Renal cortical epithelial cell (primary cell): ENCODE results near the gene RPS6KA4. TPM values are rescaled to one million over a fixed set of nuclear protein-coding genes. Genes with fewer than 3 reads are reported as not detected.
"Not testable (repeated sequence)": the region's sequence is repeated elsewhere in the genome, so short reads cannot be mapped to it uniquely, and the experiment has no call there.

Experiments used
- DNase-seq: peaks from one replicate; pipeline ENCODE4 v3.0.0-alpha.2; 2011; ENCODE audit warnings: low read depth
- total RNA-seq: library from RNA; depleted of rRNA; stranded (reverse); fragments of >200 nt; gene quantifications from 2 replicates; pipeline ENCODE4 v1.2.3, GENCODE V29; 2014

RPS6KA4 gene
- total RNA-seq, 1 donor from 2014 or later, result 46.0 TPM

- peak; percentile 33 for DNase-seq
Observed at GRCh38 chr11:64385945-64386704, 27.2 kb downstream of the RPS6KA4 start.

DNA sequence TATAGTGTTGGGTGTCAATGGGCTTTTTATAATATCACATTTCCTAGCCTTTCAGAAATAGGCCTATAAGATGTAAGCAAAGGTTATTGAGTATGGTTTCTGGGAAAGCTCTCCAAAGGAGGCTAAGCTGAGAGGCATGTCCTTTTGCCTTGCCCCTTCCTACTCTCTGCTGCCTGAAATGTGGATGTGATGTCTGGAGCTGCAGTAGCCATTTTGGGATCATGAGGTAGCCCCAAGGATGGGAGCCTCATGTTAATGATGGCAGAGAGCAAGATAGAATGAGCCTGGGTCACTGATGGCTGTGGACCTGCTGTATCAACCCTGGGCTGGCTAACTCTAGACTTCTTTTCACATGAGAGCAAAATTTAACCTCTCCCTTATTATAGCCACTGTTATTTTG lies 29.0 kb downstream of the RPS6KA4 start:
- DNase-seq, result no peak

- no peak for DNase-seq
Observed at GRCh38 chr11:64388894-64389293, 29.9 kb downstream of the RPS6KA4 start.

DNA sequence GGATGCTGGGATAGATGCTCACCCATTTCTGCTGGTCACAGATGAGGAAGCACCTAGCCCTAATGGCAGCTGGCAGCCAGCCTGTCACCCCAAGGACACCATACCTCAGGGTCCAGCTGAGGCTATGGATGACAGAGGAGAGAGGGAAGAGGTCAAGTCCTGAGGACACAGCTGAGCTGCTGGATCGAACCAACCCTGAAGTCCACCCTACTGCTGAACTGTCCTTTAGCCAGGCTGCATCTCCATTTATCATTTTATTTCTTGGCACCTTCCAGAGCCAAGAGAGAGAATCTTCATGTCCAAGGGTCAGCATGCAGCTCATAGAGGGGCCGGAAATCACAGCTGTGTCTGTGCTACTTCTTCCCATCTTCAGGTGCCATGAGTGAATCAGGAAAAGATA lies 30.9 kb downstream of the RPS6KA4 start:
- DNase-seq, result no peak

- no peak for DNase-seq
Observed at GRCh38 chr11:64390558-64390957, 31.6 kb downstream of the RPS6KA4 start.

- no peak for DNase-seq
Observed at GRCh38 chr11:64391839-64392238, 32.9 kb downstream of the RPS6KA4 start.

DNA sequence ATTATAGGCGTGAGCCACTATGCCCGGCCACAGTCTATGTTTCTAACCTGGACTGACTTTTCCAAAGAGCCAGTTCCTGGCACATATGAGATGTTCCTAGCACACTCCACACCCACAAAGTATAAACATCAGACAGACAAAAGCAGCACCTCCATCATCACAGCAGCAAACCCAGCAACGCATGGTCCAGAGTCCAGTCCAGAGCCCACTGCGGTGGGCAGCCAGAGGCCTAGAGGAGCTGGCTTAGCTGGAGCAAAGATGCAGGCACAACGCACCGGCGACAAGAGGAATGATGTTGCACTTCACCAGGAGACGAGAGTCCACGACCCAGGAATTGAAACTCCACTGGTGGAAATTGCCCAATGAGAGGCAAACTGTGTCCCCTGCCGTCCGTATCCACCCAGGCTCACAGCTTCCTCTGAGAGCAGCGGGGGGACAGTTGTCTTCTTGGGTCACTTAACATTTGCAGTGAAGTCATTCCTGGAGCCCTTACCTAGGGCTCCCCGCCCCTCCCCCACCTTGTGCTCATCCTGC lies 36.6 kb downstream of the RPS6KA4 start:
- DNase-seq, result no peak

DNA sequence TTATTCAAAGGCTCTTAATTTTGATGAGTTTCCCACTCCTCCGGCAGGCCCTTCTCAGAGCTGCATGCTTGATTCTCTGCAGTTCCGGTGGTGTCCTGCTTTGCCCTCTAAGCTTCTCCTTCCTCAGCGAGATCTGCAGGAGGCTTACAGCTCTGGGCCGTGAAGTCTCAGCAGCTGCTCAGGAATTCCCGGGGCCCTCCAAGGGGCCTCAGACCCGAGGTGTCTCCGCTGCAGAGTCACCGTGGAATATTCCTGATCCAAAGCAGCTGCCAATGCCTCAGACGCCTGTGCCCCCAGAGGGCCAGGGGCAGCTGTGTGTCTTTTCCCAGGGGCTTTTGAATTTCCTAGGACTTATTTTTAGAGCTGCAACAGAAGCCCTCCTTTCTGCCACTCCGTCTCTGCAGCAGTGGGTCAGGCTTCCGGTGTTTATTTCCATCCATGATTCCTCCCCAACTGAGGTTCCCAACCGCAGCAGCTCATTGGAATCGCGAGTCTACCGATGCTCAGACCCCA lies 37.2 kb downstream of the RPS6KA4 start:
- no peak for DNase-seq

GRCh38 chr11:64400102-64400501 lies 41.1 kb downstream of the RPS6KA4 start:
- DNase-seq, result no peak

DNA sequence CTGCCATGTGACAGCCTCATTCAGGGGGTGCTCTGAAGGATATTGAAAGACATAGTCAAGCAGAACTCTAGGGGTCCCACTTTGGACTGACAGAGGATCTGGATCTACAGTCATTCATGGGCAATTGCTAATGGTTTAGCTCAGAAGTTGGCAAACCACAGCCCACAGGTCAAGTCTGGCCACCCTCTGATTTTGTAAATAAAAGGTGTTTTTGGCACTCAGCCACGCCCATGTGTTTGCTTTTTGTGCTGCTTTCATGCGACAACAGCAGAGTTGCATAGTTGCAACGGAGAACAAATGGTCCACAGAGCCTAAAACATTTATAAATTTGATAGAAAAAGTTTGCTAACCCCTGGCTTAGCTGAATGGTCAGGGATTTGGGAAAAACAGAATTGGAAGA lies 41.7 kb downstream of the RPS6KA4 start:
- DNase-seq, result no peak

- DNase-seq, result no peak
Observed at GRCh38 chr11:64401775-64402174, 42.8 kb downstream of the RPS6KA4 start.

- DNase-seq, result no peak
Observed at GRCh38 chr11:64403106-64403505, 44.1 kb downstream of the RPS6KA4 start.

GRCh38 chr11:64406221-64406946 lies 47.4 kb downstream of the RPS6KA4 start:
- no peak for DNase-seq

GRCh38 chr11:64407221-64407620 lies 48.3 kb downstream of the RPS6KA4 start:
- DNase-seq, result no peak

- DNase-seq, result no peak
Observed at GRCh38 chr11:64407630-64408029, 48.7 kb downstream of the RPS6KA4 start.

GRCh38 chr11:64409278-64409677 lies 50.3 kb downstream of the RPS6KA4 start:
- no peak for DNase-seq

DNA sequence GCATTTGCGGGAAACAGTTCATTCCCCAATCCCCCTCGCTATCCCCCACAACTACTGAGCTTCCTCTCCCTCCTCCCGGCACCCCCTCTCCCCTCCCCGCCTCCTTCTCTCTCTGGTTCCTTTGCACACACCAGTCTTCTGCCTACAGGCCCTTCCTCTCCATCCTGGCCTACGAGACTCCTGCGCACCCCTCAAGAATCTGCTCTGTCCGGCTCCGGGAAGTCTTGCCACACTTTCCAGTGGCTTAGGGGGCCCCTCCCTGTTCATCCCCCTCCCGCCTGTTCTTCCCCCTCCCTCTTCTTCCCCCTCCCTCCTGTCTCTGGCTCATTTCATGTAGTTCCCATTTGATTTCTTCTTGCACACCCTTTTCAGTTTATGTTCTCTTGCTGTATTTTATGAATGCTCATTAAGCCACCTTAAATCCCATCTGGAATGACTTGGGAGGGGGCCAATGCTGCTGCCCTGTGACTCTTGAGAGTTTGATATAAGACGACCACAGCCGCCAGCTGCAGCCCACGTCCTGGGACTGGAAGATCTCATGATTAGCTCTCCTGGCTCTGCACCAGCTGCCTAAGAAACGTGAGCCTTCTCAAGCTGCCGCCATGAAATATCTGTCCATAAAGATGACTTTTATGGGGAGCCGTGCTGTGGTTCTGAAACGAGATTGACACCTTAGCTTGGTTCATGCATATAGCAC lies 50.9 kb downstream of the RPS6KA4 start:
- no peak for DNase-seq

DNA sequence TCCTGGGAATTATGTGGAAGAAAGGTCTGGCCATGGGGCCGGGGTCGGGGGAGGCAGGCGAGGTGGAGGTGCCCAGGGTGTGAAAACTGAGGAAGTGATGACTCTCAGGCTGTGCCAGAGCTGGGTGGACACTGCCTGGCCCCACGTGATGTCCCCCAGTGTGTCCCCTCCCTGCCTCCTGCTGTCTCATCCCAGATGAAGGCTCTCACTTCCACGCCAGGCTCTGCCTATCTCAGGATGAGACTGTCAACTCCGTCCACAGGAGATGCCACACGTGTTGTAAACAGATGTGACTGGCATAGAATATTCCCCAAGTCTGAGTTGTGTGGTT lies 51.4 kb downstream of the RPS6KA4 start:
- DNase-seq, result no peak

- no peak for DNase-seq
Observed at GRCh38 chr11:64413417-64413816, 54.5 kb downstream of the RPS6KA4 start.

DNA sequence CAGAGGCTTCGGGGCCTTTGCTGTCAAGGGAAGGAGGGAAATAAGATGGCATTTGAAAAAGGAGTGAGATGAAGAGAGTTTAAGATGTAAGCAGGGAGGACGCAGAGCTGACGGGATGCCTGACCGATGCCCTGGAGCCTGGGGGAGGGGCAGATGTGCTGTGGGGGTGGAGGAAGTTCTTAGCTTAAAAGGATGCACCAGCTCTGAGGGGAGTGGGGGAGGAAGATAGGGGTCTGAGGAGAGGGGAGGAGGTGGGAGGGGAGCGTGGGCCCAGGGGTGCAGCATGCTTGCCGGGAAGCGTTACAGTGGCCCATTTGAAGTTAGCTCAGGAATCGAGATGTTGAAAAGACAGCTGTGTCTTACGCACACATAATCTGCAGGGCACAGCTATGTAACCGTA lies 56.3 kb downstream of the RPS6KA4 start:
- no peak for DNase-seq

GRCh38 chr11:64415996-64416728 lies 57.2 kb downstream of the RPS6KA4 start:
- DNase-seq, result no peak

GRCh38 chr11:64418233-64418632 lies 59.3 kb downstream of the RPS6KA4 start:
- not testable (repeated sequence) for DNase-seq
